Right kidney (tissue), 1 donor: ENCODE results near the gene SUB1.

Experiments
- DNase-seq: peaks from one replicate; pipeline ENCODE4 v3.0.0-alpha.2; 2016

SUB1 gene

GRCh38 chr5:32639943-32640342 is 54.6 kb downstream of the SUB1 start:
- no peak for DNase-seq

- DNase-seq: no peak
Measured at GRCh38 chr5:32642276-32643002, 57.1 kb downstream of the SUB1 start.

- no peak for DNase-seq
Measured at GRCh38 chr5:32645246-32645645, 59.9 kb downstream of the SUB1 start.

GRCh38 chr5:32646061-32646969 is 61.0 kb downstream of the SUB1 start:
- no peak for DNase-seq

GRCh38 chr5:32651088-32651487 is 65.7 kb downstream of the SUB1 start:
- no peak for DNase-seq

GRCh38 chr5:32651638-32652037 is 66.3 kb downstream of the SUB1 start:
- no peak for DNase-seq
